GOT3 (cell line): Measurements from ENCODE around the gene WDR82.

Experiments
- DNase-seq: peaks from one replicate; lab custom pipeline; 2025; ENCODE audit warnings: mixed read lengths; lab: John Stamatoyannopoulos, UW

The WDR82 gene

GRCh38 chr3:52256622-52257021 is 21.8 kb downstream of the WDR82 start:
- DNase-seq: no peak

GRCh38 chr3:52256159-52256558 is 22.3 kb downstream of the WDR82 start:
- DNase-seq: no peak

- no peak for DNase-seq
Measured at GRCh38 chr3:52254608-52255007, 23.8 kb downstream of the WDR82 start.

GRCh38 chr3:52253314-52254304 is 24.8 kb downstream of the WDR82 start:
- DNase-seq: no peak

GRCh38 chr3:52250122-52250521 is 28.3 kb downstream of the WDR82 start:
- DNase-seq: no peak

- no peak for DNase-seq
Measured at GRCh38 chr3:52249683-52250082, 28.8 kb downstream of the WDR82 start.

- no peak for DNase-seq
Measured at GRCh38 chr3:52248816-52249547, 29.5 kb downstream of the WDR82 start.

- DNase-seq: no peak
Measured at GRCh38 chr3:52248165-52248541, 30.3 kb downstream of the WDR82 start.

- DNase-seq: no peak
Measured at GRCh38 chr3:52247409-52248164, 30.9 kb downstream of the WDR82 start.

- no peak for DNase-seq
Measured at GRCh38 chr3:52246728-52247408, 31.6 kb downstream of the WDR82 start.

- no peak for DNase-seq
Measured at GRCh38 chr3:52246264-52246620, 32.2 kb downstream of the WDR82 start.

- no peak for DNase-seq
Measured at GRCh38 chr3:52245322-52246263, 32.9 kb downstream of the WDR82 start, which contains the start of gene PPM1M. Gene PPM1M (plus strand): TSS chr3:52245759. CDS start chr3:52245825, 66 bp downstream.

- peak; percentile 37 for DNase-seq
Measured at GRCh38 chr3:52243791-52244628, 34.4 kb downstream of the WDR82 start.

- no peak for DNase-seq
Measured at GRCh38 chr3:52242039-52242438, 36.4 kb downstream of the WDR82 start.

- DNase-seq: no peak
Measured at GRCh38 chr3:52240886-52241370, 37.5 kb downstream of the WDR82 start.

- DNase-seq: no peak
Measured at GRCh38 chr3:52240059-52240885, 38.2 kb downstream of the WDR82 start.

- DNase-seq: peak; percentile 46
Measured at GRCh38 chr3:52238761-52239701, 39.4 kb downstream of the WDR82 start, which contains the start of gene TWF2. Gene TWF2 (minus strand): TSS chr3:52239158. CDS start chr3:52239016, 142 bp downstream.
